DMS153 treated with DMSO at 0.1 percent for 48 hours (cell line): ENCODE results near the gene VWA7.
A peak's percentile ranks its signal among the peaks of the same experiment; 100 is the strongest.

ENCODE experiments used
- DNase-seq: peaks from one replicate; lab custom pipeline; 2025; ENCODE audit not compliant: unreplicated experiment; lab: John Stamatoyannopoulos, UW

Gene VWA7

DNA sequence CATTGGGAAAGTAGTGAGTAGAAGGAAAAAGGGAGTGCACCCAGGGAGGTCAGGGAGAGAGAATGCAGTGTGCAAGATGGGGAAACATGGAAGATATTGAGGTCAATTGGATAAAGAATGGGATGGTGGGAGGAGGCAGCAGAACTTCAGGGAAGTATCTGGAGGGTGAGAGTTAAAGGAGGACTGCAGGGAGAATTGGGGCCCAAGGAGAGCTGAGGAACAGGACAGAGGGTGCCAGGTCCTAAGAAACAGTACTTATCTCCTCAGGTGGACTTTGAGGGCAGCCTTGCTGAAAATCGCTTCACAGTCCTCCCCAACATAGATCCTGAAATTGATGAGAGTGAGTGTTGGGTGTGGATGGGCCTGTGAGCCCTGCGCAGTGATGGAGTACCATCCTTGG lies 18.8 kb downstream of the VWA7 start:
- DNase-seq = no peak

DNA sequence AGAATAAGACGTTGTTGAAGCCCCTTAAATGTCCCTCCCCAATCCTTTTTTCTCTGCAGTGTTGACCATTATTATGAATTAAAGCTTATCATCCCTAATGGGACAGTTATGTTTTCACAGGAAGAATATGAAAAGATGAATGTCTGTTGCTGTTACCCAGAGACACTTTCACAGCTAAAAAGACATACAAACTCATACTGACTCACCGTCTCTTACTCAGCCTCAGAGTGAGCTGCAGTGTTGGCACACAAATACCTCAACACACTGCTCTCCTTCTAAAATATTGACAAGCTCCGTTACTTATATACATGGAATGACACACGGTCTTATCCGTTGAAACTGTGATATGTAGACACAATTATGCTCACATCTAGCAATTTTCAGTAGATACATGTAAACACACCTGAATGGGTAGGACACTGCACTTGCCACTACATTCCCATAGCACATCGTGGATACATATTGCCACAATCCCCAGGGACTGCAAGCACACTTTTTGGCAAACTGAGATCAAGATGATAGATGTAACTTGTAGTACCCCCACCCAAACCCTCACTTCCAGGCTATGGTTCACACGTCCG lies 24.3 kb downstream of the VWA7 start:
- no peak for DNase-seq

- DNase-seq = no peak
Measured at GRCh38 chr6:31750411-31751022, 26.6 kb downstream of the VWA7 start.

- no peak for DNase-seq
Measured at GRCh38 chr6:31749301-31750036, 27.7 kb downstream of the VWA7 start.

DNA sequence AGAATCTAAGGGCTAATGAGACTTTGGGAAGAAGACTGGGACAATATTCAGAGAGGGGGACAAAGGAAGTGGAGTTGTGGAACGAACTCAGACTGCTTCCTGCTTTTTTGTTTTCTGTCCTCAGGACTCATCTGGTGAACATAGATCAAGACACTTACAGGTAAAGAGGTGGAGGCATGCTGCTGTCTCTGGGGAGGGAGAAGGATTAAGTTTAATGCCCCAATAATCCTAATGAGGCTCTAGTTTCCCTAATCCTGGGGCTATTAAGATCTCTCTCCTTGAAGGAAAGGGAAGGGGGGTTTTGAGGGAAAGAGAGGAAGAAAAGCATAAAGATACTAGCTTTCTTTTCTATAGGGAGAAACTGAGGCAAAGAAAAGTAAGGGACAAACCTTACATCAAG lies 32.7 kb downstream of the VWA7 start:
- DNase-seq = no peak

DNA sequence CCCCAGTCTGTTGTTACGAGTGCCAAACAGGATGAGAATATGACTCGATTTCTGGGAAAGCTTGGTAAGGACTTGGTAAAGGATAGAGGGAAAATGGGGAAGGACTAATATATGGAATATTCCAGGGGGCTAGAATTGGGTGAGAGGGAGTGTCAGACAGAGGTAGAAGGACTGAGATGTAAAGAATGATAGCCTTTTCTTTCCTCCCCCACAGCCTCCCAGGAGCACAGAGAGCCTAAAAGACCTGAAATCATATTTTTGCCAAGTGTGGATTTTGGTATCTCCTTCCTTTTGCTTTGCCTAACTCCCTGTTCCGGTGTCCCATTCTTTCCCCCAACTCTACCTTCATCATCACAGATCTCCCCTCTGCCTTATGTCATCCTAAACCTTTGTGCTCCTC lies 34.2 kb downstream of the VWA7 start:
- DNase-seq = no peak

DNA sequence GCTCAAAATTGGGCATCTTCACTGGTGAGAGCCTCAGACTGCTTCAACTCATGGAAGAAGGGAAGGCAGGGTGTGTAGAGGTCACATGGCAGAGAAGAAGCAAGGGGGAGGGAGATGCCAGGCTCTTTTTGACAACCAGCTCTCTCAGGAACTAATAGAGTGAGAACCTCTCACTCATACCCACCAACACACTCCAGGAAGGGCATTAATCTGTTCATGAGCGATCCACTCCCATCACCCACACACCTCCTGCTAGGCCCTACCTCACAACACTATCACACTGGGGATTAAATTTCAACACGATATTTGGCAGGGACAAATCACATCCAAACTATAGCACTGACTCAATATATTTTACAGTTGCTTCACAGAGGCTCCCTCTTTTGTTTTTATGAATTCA lies 35.3 kb downstream of the VWA7 start:
- DNase-seq = no peak

GRCh38 chr6:31740397-31741223 lies 36.5 kb downstream of the VWA7 start:
- no peak for DNase-seq

DNA sequence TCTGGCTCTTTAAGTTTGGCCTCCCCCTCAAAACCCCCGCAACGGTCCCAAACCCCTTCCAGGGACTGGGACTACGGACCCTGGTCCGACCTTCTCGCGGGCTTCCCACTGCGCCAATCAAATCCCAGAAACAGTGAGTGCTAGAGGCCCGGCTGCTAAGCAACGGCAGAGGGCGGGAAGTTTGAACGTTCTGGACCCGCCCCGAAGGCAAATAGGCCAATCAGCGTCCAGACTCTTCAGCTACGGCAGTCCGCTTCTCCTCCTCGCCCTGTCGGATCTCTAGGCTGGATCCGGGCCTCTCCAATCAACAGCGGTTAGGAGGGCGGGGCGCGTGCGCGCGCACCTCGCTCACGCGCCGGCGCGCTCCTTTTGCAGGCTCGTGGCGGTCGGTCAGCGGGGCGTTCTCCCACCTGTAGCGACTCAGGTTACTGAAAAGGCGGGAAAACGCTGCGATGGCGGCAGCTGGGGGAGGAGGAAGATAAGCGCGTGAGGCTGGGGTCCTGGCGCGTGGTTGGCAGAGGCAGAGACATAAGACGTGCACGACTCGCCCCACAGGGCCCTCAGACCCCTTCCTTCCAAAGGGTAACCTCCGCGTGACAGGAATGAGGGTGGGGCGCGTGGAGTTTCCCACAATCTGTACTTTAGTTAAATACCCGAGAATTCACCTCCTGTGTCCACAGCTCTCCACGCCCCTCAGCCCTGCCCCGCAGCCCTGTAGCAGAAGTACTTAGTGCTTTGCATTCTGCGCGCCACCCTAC lies 37.3 kb downstream of the VWA7 start, which contains the start of gene MSH5:
TSS of gene MSH5 (plus strand) at position 367 of the 758 bp plus-strand sequence. CDS start 462 bp downstream, outside the sequence.
- peak; percentile 97 for DNase-seq

GRCh38 chr6:31737991-31738979 lies 38.8 kb downstream of the VWA7 start:
- peak; percentile 92 for DNase-seq

DNA sequence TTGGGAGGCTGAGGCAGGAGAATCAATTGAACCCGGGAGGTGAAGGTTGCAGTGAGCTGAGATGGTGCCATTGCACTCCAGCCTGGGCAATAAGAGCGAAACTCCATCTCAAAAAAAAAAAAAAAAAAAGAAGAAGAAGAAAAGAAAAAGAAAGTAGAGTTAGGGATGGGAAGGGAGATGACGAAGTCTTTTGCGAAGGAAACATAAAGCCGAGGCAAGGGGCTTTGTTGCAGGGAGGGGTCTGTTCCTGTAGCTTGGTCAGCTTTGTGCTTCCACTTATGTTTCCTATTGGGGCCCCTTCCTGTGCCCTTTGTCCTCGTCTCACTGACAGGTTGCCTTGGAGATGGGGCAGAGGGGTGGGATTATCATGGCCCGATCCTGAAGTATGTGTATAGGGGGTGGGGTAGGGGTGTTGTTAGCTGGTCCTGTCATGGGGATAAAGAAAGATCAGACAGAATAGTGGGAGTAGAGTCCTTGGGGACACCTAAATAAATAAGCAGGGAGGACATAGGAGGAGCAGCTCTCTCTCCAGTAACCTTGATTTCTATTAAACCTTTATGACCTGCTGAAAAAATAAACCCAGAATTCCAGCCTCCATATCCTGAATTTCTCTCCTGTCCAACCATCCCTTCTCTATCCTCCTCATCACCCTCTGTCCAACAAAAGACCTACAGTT lies 39.7 kb downstream of the VWA7 start:
- peak; percentile 80 for DNase-seq

DNA sequence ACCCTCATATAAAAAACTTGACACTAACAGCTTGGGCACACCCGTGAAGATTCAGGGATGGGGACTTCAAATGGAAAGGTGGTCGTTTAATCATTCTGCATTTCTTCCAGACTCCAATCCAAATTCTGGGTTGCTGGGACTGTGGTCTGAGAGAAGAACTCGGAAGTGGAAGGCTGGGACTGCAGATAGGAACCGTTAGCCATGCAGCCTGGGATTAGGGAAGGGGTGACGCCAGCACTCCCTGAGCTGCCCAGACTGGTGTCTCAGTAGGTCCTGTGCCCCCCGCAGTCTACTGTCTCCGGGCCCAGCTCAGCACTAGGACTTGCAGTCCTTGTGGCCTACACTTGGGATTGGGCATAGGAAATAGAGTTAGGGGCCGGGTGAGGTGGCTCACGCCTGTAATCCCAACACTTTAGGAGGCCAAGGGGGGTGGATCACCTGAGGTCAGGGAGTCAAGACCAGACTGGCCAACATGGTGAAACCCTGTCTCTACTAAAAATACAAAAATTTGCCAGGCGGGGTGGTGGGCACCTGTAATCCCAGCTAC lies 40.3 kb downstream of the VWA7 start:
- DNase-seq = no peak

- peak; percentile 74 for DNase-seq
Measured at GRCh38 chr6:31736021-31736767, 40.9 kb downstream of the VWA7 start, which contains the start of gene CLIC1. Gene CLIC1 (minus strand): TSS chr6:31736530. CDS start chr6:31736300, 230 bp downstream.

- peak; percentile 18 for DNase-seq
Measured at GRCh38 chr6:31734821-31735406, 42.2 kb downstream of the VWA7 start.

DNA sequence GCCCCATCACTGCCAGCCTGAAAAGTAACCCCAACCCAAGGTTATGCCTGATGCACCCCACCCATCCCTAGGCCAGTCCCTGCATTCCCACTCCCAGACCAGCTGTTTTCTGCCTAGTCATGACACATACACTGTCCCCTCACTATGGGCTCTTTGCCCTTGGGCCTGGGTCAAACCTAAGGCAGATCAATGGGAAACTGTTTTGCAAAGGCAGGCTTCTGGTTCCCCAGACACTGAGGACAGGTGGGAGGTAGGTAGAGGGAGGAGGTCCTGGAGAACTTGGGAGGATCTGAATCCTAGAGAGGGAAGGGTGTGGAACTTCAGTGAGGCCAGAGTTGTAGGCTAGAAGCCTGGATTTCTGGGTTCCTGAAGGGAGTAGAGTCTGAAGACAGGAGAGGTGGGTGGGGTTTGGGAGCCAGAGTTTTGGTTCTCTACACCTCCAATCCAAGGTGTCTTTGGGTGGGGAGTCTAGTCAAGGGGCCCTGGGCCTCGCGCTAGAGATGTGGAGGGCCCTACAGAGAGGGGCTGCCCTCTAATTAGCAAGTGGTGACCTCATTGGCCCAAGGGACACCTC lies 42.8 kb downstream of the VWA7 start:
- DNase-seq = no peak

- DNase-seq = no peak
Measured at GRCh38 chr6:31733734-31734133, 43.4 kb downstream of the VWA7 start.

GRCh38 chr6:31732029-31732428 lies 45.1 kb downstream of the VWA7 start:
- no peak for DNase-seq
